Astrocyte (in vitro differentiated cells and primary cell): ENCODE results near the gene DIAPH3.

Source experiments
- CTCF ChIP-seq: IDR thresholded peaks from 2 replicates; pipeline ENCODE4 v1.5.1; 2011; ENCODE audit warnings: low read depth, mild to moderate bottlenecking, inconsistent platforms, low read length, moderate library complexity; ENCODE audit not compliant: insufficient read depth
- EZH2 ChIP-seq: IDR thresholded peaks from 2 replicates; pipeline ENCODE4 v1.6.1; 2012; ENCODE audit warnings: mild to moderate bottlenecking, low read length, inconsistent platforms; ENCODE audit not compliant: insufficient read depth

GRCh38 chr13:59702269-59702668 lies 461.5 kb downstream of the DIAPH3 start:
- no peak for TF ChIP-seq CTCF
- no peak for TF ChIP-seq EZH2
